HEK293 (cell line): ENCODE data around the gene ARID1A.

Experiments used
- FEZF1 ChIP-seq: fragments of 450-650 bp; formaldehyde crosslinking; IDR thresholded peaks from 2 replicates; pipeline ENCODE4 v1.5.1; 2016; ENCODE audit warnings: missing biosample characterization, missing genetic modification characterization
- GFI1B ChIP-seq: fragments of 450-650 bp; formaldehyde crosslinking; IDR thresholded peaks from 2 replicates; pipeline ENCODE4 v1.5.1; 2016; ENCODE audit warnings: missing biosample characterization, missing genetic modification characterization
- TRIM28 ChIP-seq: IDR thresholded peaks from 2 replicates; pipeline ENCODE4 v1.6.1; 2011; ENCODE audit warnings: low read length, control low read depth, borderline replicate concordance
- YY1 ChIP-seq: fragments of 450-650 bp; formaldehyde crosslinking; IDR thresholded peaks from 2 replicates; pipeline ENCODE4 v1.5.1; 2018; ENCODE audit warnings: missing biosample characterization, missing genetic modification characterization
- ZBTB26 ChIP-seq: fragments of 450-650 bp; formaldehyde crosslinking; optimal IDR thresholded peaks from 2 replicates; pipeline ENCODE3; 2016; ENCODE audit warnings: missing biosample characterization, mild to moderate bottlenecking, missing genetic modification characterization
- ZEB2 ChIP-seq: fragments of 450-650 bp; formaldehyde crosslinking; IDR thresholded peaks from 2 replicates; pipeline ENCODE4 v1.5.1; 2016; ENCODE audit warnings: missing biosample characterization, missing genetic modification characterization
- ZFHX2 ChIP-seq: fragments of 450-650 bp; formaldehyde crosslinking; conservative IDR thresholded peaks from 2 replicates; pipeline ENCODE4 v1.5.1; 2016; ENCODE audit warnings: missing biosample characterization, missing genetic modification characterization
- ZNF223 ChIP-seq: fragments of 450-650 bp; formaldehyde crosslinking; IDR thresholded peaks from 2 replicates; pipeline ENCODE4 v1.5.1; 2016; ENCODE audit warnings: missing biosample characterization, missing genetic modification characterization
- ZNF23 ChIP-seq: fragments of 450-650 bp; formaldehyde crosslinking; IDR thresholded peaks from 2 replicates; pipeline ENCODE4 v1.5.1; 2016; ENCODE audit warnings: missing biosample characterization, missing genetic modification characterization, borderline replicate concordance
- ZNF274 ChIP-seq, 2 experiments: fragments of 200-500 bp in 1 of 2; fragments of 450-650 bp in 1 of 2; sonication (Bioruptor generic) in 1 of 2; formaldehyde crosslinking in 1 of 2; IDR thresholded peaks; 2 replicates each; pipeline versions ENCODE4 v1.5.1 to v1.6.1; 2014 to 2016; ENCODE audit warnings: borderline replicate concordance in 1 of 2, inconsistent platforms in 1 of 2, low read length in 1 of 2, missing biosample characterization in 1 of 2, missing genetic modification characterization in 1 of 2
- ZNF292 ChIP-seq: fragments of 450-650 bp; formaldehyde crosslinking; IDR thresholded peaks from 2 replicates; pipeline ENCODE4 v1.5.1; 2016; ENCODE audit warnings: low read depth, missing biosample characterization, missing genetic modification characterization, borderline replicate concordance
- ZNF324 ChIP-seq: fragments of 450-650 bp; formaldehyde crosslinking; IDR thresholded peaks from 2 replicates; pipeline ENCODE4 v1.5.1; 2016; ENCODE audit warnings: missing biosample characterization, missing genetic modification characterization
- ZNF335 ChIP-seq: fragments of 450-650 bp; formaldehyde crosslinking; conservative IDR thresholded peaks from 2 replicates; pipeline ENCODE4 v1.5.1; 2016; ENCODE audit warnings: missing biosample characterization, missing genetic modification characterization
- ZNF341 ChIP-seq: fragments of 450-650 bp; formaldehyde crosslinking; IDR thresholded peaks from 2 replicates; pipeline ENCODE4; 2016; ENCODE audit warnings: low read depth, missing biosample characterization, missing genetic modification characterization
- ZNF37A ChIP-seq: fragments of 450-650 bp; IDR thresholded peaks from 2 replicates; pipeline ENCODE4 v1.5.1; 2018; ENCODE audit warnings: missing biosample characterization, missing genetic modification characterization
- ZNF548 ChIP-seq: fragments of 450-650 bp; formaldehyde crosslinking; IDR thresholded peaks from 2 replicates; pipeline ENCODE4 v1.5.1; 2016; ENCODE audit warnings: missing biosample characterization, missing genetic modification characterization
- ZNF558 ChIP-seq: fragments of 450-650 bp; formaldehyde crosslinking; IDR thresholded peaks from 2 replicates; pipeline ENCODE4 v1.5.1; 2016; ENCODE audit warnings: missing biosample characterization, missing genetic modification characterization
- ZNF596 ChIP-seq: fragments of 450-650 bp; IDR thresholded peaks from 2 replicates; pipeline ENCODE4 v1.5.0; 2018; ENCODE audit warnings: missing biosample characterization, mild to moderate bottlenecking, missing genetic modification characterization, moderate library complexity
- ZNF626 ChIP-seq: fragments of 450-650 bp; sonication (Bioruptor Pico); formaldehyde crosslinking; IDR thresholded peaks from 2 replicates; pipeline ENCODE4 v1.5.1; 2018; ENCODE audit warnings: missing biosample characterization, missing genetic modification characterization, inconsistent platforms
- ZNF658 ChIP-seq: fragments of 450-650 bp; formaldehyde crosslinking; IDR thresholded peaks from 2 replicates; pipeline ENCODE4; 2016; ENCODE audit warnings: missing biosample characterization, missing genetic modification characterization
- ZNF777 ChIP-seq: fragments of 450-650 bp; formaldehyde crosslinking; IDR thresholded peaks from 2 replicates; pipeline ENCODE4 v1.5.1; 2017; ENCODE audit warnings: missing biosample characterization, missing genetic modification characterization, borderline replicate concordance
- ZNF830 ChIP-seq: fragments of 450-650 bp; IDR thresholded peaks from 2 replicates; pipeline ENCODE4 v1.5.0; 2018; ENCODE audit warnings: missing biosample characterization, missing genetic modification characterization, low read depth, mild to moderate bottlenecking, moderate library complexity
- ZNF843 ChIP-seq: fragments of 450-650 bp; formaldehyde crosslinking; IDR thresholded peaks from 2 replicates; pipeline ENCODE4 v1.5.1; 2016; ENCODE audit warnings: missing biosample characterization, missing genetic modification characterization
- ZSCAN30 ChIP-seq: fragments of 450-650 bp; IDR thresholded peaks from 2 replicates; pipeline ENCODE4 v1.5.1; 2018; ENCODE audit warnings: missing biosample characterization, mild to moderate bottlenecking, missing genetic modification characterization, moderate library complexity
- TF ChIP-seq, protein P1 (sequence below): fragments of 450-650 bp; formaldehyde crosslinking; IDR thresholded peaks from 2 replicates; pipeline ENCODE4 v1.5.1; 2016; ENCODE audit warnings: missing biosample characterization, missing genetic modification characterization, low read depth
- TF ChIP-seq, protein P2 (sequence below): IDR thresholded peaks from 2 replicates; pipeline ENCODE4 v1.6.1; 2011; ENCODE audit warnings: mild to moderate bottlenecking, low read depth, low read length, borderline replicate concordance
- TF ChIP-seq, protein P3 (sequence below): fragments of 450-650 bp; formaldehyde crosslinking; IDR thresholded peaks from 2 replicates; pipeline ENCODE4; 2016; ENCODE audit warnings: missing biosample characterization, missing genetic modification characterization
- TF ChIP-seq, protein P4 (sequence below): sonication (generic); formaldehyde crosslinking; IDR thresholded peaks from 2 replicates; pipeline ENCODE4 v1.8.1; 2022; ENCODE audit warnings: mild to moderate bottlenecking, moderate library complexity, missing genetic modification reagents
- TF ChIP-seq, protein P5 (sequence below): fragments of 450-650 bp; formaldehyde crosslinking; IDR thresholded peaks from 2 replicates; pipeline ENCODE4 v1.5.1; 2016; ENCODE audit warnings: missing biosample characterization, missing genetic modification characterization

The ARID1A gene

DNA sequence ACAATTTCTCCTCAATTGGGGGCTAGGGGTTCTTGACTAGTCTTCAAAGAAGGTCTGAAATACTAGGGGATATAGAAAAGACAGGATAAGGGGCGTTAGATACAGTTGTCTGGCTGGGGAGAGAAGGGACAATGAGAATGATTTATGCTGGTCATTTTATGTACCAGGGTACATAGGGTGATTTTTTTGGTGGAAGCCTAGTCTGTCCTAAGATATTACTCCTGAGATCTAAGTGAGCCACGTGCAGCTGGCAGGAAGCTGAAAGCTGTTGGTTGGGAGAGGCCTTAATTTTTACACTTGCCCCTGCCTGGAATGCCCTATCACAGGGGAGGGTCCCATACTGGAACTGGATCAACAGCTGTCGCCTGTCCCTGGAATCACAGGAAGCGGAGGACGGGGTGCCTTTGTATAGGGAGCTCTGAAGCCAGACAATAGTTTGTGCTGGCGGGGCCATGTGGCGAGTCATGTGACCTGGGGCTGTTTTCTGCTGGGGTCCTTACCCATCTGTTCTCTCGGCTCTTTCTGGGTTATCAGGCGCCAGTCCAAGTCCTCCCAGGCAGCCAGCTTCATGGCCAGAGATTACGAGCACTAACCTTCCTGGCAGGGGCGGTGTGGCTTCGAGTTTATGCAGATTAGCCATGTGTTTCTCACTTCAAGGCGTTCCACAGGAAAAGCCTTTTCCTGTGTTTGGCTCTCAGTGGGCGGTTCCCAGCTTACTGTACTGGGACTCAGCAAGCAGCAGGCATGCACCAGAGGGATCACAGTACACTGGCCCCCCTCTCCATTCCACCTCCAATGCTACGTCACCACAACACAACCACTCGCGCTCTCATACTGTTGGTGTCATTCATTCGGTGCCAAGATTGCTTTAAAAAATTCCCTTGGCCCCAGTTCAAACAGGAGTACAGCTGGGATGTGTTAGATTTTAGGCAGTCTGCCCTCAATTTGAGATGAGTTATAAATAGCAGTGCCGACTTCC, 27.5 kb downstream of the ARID1A start (continued):
- no peak for TF ChIP-seq ZNF596 (tag by site-specific recombination)
- TF ChIP-seq ZNF830 (tag by site-specific recombination), result no peak
- TF ChIP-seq, protein P1, sequence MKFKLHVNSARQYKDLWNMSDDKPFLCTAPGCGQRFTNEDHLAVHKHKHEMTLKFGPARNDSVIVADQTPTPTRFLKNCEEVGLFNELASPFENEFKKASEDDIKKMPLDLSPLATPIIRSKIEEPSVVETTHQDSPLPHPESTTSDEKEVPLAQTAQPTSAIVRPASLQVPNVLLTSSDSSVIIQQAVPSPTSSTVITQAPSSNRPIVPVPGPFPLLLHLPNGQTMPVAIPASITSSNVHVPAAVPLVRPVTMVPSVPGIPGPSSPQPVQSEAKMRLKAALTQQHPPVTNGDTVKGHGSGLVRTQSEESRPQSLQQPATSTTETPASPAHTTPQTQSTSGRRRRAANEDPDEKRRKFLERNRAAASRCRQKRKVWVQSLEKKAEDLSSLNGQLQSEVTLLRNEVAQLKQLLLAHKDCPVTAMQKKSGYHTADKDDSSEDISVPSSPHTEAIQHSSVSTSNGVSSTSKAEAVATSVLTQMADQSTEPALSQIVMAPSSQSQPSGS (tag by site-specific recombination), result peak; percentile 87
- TF ChIP-seq ZNF324, result no peak
- peak; percentile 80; the same call in 1 of the 2 replicates for TF ChIP-seq TRIM28
- TF ChIP-seq ZBTB26, result peak; percentile 15
- TF ChIP-seq ZNF292, result no peak
- TF ChIP-seq, protein P2, sequence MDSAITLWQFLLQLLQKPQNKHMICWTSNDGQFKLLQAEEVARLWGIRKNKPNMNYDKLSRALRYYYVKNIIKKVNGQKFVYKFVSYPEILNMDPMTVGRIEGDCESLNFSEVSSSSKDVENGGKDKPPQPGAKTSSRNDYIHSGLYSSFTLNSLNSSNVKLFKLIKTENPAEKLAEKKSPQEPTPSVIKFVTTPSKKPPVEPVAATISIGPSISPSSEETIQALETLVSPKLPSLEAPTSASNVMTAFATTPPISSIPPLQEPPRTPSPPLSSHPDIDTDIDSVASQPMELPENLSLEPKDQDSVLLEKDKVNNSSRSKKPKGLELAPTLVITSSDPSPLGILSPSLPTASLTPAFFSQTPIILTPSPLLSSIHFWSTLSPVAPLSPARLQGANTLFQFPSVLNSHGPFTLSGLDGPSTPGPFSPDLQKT, result no peak
- no peak; the same call in 1 of the 2 replicates for TF ChIP-seq ZSCAN30 (tag by site-specific recombination)
- no peak for TF ChIP-seq GFI1B (tag by site-specific recombination)
- peak; percentile 50; the same call in 1 of the 2 replicates for TF ChIP-seq ZEB2
- TF ChIP-seq ZNF335 (tag by site-specific recombination), result peak; percentile 95
- no peak for TF ChIP-seq ZNF658 (tag by site-specific recombination)
- TF ChIP-seq ZNF23, result no peak
- 0 out of 2 replicates have a peak, but pooled peaks have one; percentile 10 for TF ChIP-seq ZNF558
- TF ChIP-seq YY1, result no peak
- TF ChIP-seq, protein P3, sequence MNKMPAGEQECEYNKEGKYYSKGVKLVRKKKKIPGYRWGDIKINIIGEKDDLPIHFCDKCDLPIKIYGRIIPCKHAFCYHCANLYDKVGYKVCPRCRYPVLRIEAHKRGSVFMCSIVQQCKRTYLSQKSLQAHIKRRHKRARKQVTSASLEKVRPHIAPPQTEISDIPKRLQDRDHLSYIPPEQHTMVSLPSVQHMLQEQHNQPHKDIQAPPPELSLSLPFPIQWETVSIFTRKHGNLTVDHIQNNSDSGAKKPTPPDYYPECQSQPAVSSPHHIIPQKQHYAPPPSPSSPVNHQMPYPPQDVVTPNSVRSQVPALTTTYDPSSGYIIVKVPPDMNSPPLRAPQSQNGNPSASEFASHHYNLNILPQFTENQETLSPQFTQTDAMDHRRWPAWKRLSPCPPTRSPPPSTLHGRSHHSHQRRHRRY (tag by site-specific recombination), result no peak
- peak; percentile 85 for TF ChIP-seq ZNF341 (tag by site-specific recombination)
- TF ChIP-seq ZNF843, result no peak
- TF ChIP-seq ZNF548 (tag by site-specific recombination), result no peak
- peak; percentile 70 for TF ChIP-seq ZFHX2
- TF ChIP-seq ZNF274 (IDR thresholded peaks at IDR 0.05; ENCODE audit: low read length), result no peak
- TF ChIP-seq ZNF274 (tag by site-specific recombination; IDR thresholded peaks at IDR 0.05; ENCODE audit: borderline replicate concordance), result no peak
- no peak for TF ChIP-seq ZNF37A
- no peak for TF ChIP-seq ZNF626
- peak; percentile 30; the same call in 1 of the 2 replicates for TF ChIP-seq FEZF1 (tag by site-specific recombination)
- no peak for TF ChIP-seq ZNF223
- TF ChIP-seq, protein P4, sequence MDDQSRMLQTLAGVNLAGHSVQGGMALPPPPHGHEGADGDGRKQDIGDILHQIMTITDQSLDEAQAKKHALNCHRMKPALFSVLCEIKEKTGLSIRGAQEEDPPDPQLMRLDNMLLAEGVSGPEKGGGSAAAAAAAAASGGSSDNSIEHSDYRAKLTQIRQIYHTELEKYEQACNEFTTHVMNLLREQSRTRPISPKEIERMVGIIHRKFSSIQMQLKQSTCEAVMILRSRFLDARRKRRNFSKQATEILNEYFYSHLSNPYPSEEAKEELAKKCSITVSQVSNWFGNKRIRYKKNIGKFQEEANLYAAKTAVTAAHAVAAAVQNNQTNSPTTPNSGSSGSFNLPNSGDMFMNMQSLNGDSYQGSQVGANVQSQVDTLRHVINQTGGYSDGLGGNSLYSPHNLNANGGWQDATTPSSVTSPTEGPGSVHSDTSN (CRISPR knock-in tag), result no peak
- TF ChIP-seq, protein P5, sequence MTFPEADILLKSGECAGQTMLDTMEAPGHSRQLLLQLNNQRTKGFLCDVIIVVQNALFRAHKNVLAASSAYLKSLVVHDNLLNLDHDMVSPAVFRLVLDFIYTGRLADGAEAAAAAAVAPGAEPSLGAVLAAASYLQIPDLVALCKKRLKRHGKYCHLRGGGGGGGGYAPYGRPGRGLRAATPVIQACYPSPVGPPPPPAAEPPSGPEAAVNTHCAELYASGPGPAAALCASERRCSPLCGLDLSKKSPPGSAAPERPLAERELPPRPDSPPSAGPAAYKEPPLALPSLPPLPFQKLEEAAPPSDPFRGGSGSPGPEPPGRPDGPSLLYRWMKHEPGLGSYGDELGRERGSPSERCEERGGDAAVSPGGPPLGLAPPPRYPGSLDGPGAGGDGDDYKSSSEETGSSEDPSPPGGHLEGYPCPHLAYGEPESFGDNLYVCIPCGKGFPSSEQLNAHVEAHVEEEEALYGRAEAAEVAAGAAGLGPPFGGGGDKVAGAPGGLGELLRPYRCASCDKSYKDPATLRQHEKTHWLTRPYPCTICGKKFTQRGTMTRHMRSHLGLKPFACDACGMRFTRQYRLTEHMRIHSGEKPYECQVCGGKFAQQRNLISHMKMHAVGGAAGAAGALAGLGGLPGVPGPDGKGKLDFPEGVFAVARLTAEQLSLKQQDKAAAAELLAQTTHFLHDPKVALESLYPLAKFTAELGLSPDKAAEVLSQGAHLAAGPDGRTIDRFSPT (tag by site-specific recombination), result no peak
- TF ChIP-seq ZNF777 (tag by site-specific recombination), result no peak
